ENCODE results near the gene KHDC1. TPM values are rescaled to one million over a fixed set of nuclear protein-coding genes. Genes with fewer than 3 reads are reported as not detected.
"Not testable (repeated sequence)": the region's sequence is repeated elsewhere in the genome, so short reads cannot be mapped to it uniquely, and the experiment has no call there.

The KHDC1 gene
- total RNA-seq (2013): not detected
- polyA plus RNA-seq (under 1 TPM in 1 of 3 donors, not detected in 2; 0.13 TPM), polyA minus RNA-seq (not detected in 2 replicates), total RNA-seq (0 to 1.1 (median 0.08) reads per million in 11 experiments)

DNA sequence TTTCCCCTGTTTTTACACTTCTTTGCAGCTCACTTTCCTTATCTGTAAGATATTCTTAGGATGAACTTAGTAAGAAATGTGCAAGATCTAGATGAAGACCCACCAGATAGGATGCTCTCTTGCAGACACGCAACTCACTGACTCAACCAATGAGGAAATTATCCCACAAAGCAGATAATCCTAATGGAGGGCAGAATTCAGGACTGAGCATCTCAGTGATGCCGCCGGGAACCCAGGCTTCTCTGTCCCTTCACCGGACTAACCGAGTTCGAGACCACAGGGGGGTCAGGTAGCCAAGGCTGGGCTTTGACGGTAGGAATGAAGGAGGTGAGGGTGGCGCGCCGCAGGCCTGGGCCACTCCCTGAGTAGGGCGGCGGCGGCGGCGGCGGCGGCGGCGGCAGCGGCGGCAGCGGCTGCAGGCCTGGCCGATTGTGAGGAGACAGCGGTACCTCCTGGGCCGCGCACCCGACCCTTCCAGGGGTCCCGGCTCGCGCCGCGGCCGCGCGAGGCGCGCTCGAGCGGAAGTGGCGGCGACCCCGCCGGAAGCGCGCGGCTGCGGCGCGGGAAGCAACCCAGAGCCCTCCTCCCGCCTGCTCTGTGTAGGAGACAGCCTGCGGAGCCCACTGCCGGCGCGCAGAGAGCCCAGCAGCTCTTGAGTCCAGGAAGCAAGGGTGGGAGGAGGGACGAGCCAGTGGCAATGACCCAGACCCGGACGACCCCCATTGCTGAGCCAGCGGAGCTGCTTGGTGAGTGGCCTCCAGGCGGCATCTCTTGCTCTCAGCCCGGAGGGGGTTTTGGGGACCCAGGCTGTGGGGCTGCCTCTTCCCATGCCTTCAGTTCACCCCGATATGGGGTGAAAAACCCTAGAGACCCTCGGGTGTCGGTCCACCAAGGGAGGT lies at the start of gene KHDC1:
Gene KHDC1, minus strand, starts transcription at position 526 of the 899 bp plus-strand sequence. CDS start 20,679 bp downstream, outside the sequence.
- Histone ChIP-seq H3K36me3 (replicated peaks in 1 of 2; ENCODE audit: control insufficient read depth in 1 of 2, insufficient read depth in 2 of 2, low read length in 2 of 2) (no peaks in the 10 kb centered on the region), H3K9ac (ENCODE audit: insufficient read depth, low read length, poor library complexity, severe bottlenecking) (peak within 1 kb of the TSS; percentile 72), H3K79me2 (ENCODE audit: insufficient read depth, low read length) (no peaks in the 10 kb centered on the region), H3K4me1 (ENCODE audit: control insufficient read depth in 1 of 2, insufficient read depth in 2 of 2, low read length in 2 of 2) (peaks cover 8 to 9% of the 10 kb centered on the region in 2 donors), H3K27me3 (ENCODE audit: control insufficient read depth in 2 of 2, insufficient read depth in 2 of 2, low read length in 2 of 2) (no peaks in the 10 kb centered on the region), H2AFZ (ENCODE audit: insufficient read depth, low read depth, low read length, poor library complexity, severe bottlenecking) (peak within 1 kb of the TSS; percentile 87), H3K4me3 (replicated peaks in 1 of 3; ENCODE audit: low read depth in 2 of 3, low read length in 3 of 3) (peak within 1 kb of the TSS; percentile 57 to 96 (median 79)), H4K20me1 (ENCODE audit: insufficient read depth, low read length) (no peaks in the 10 kb centered on the region), H3K27ac (ENCODE audit: low read depth in 1 of 2, low read length in 2 of 2) (peak within 1 kb of the TSS in 1 of 2 donors; percentile 14), H3K4me2 (replicated peaks; ENCODE audit: extremely low read depth, low read length, poor library complexity, severe bottlenecking) (peak within 1 kb of the TSS; percentile 79), H3K9me3 (replicated peaks in 1 of 2; ENCODE audit: control insufficient read depth in 1 of 2, insufficient read depth in 1 of 2, low read length in 2 of 2) (no peaks in the 10 kb centered on the region)
- peak in 1 of 3 donors; percentile 7 for DNase-seq
- peak within 1 kb of the TSS in 1 of 7 donors; percentile 15 for H3K27ac Mint-ChIP-seq
- intact Hi-C loops (cut with micrococcal nuclease): no loop called here
- H3K27me3 Mint-ChIP-seq (ENCODE audit: low read depth in 3 of 3): peaks cover 0 to 3% (median 0%) of the 10 kb centered on the region in 3 donors
- under 1% methylated on average over 52 of the region's 63 CpGs for WGBS (ENCODE audit: insufficient coverage)
- TF ChIP-seq, protein P1, sequence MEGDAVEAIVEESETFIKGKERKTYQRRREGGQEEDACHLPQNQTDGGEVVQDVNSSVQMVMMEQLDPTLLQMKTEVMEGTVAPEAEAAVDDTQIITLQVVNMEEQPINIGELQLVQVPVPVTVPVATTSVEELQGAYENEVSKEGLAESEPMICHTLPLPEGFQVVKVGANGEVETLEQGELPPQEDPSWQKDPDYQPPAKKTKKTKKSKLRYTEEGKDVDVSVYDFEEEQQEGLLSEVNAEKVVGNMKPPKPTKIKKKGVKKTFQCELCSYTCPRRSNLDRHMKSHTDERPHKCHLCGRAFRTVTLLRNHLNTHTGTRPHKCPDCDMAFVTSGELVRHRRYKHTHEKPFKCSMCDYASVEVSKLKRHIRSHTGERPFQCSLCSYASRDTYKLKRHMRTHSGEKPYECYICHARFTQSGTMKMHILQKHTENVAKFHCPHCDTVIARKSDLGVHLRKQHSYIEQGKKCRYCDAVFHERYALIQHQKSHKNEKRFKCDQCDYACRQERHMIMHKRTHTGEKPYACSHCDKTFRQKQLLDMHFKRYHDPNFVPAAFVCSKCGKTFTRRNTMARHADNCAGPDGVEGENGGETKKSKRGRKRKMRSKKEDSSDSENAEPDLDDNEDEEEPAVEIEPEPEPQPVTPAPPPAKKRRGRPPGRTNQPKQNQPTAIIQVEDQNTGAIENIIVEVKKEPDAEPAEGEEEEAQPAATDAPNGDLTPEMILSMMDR (IDR thresholded peaks at IDR 0.05): no peak
- H3K4me1 Mint-ChIP-seq: peaks cover 16% of the 10 kb centered on the region
- H3K9me3 Mint-ChIP-seq: peaks cover 0 to 2% (median 0%) of the 10 kb centered on the region in 7 donors
- peaks cover 0 to 1% of the 10 kb centered on the region in 2 donors for H3K36me3 Mint-ChIP-seq
- H3K4me3 Mint-ChIP-seq: peak within 1 kb of the TSS; percentile 79 to 91

DNA sequence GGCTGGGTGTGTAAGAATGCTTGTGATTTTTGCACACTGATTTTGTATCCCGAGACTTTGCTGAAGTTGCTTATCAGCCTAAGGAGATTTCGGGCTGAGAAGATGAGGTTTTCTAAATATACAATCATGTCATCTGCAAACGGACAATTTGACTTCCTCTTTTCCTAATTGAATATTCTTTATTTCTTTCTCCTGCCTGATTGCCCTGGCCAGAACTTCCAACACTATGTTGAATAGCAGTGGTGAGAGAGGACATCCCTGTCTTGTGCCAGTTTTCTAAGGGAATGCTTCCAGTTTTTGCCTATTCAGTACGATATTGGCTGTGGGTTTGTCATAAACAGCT lies 47.5 kb upstream of the KHDC1 start:
- H4K20me1 ChIP-seq (ENCODE audit: insufficient read depth, low read length); H3K79me2 ChIP-seq (ENCODE audit: insufficient read depth, low read length); intact Hi-C loops (cut with micrococcal nuclease); H3K9me3 ChIP-seq (replicated peaks in 1 of 2; ENCODE audit: control insufficient read depth in 1 of 2, insufficient read depth in 1 of 2, low read length in 2 of 2); H3K36me3 ChIP-seq (replicated peaks in 1 of 2; ENCODE audit: control insufficient read depth in 1 of 2, insufficient read depth in 2 of 2, low read length in 2 of 2); H3K36me3 Mint-ChIP-seq; DNase-seq; H3K27ac ChIP-seq (ENCODE audit: low read depth in 1 of 2, low read length in 2 of 2): not testable (repeated sequence)
- peaks cover 0 to 13% (median 8%) of the 10 kb centered on the region in 7 donors for H3K9me3 Mint-ChIP-seq
- no CpG with 5 or more reads among the region's 4 CpGs for whole genome bisulfite sequencing (ENCODE audit: insufficient coverage)
- peak overlapping the region in 1 of 7 donors; percentile 52 for H3K27ac Mint-ChIP-seq
- H2AFZ ChIP-seq (ENCODE audit: insufficient read depth, low read depth, low read length, poor library complexity, severe bottlenecking): peak overlapping the region; percentile 91
- H3K4me1 Mint-ChIP-seq: peaks cover 31% of the 10 kb centered on the region
- H3K27me3 Mint-ChIP-seq (ENCODE audit: low read depth in 3 of 3): peaks cover 26 to 49% (median 38%) of the 10 kb centered on the region in 3 donors
- H3K4me2 ChIP-seq (replicated peaks; ENCODE audit: extremely low read depth, low read length, poor library complexity, severe bottlenecking): peak overlapping the region; percentile 91
- H3K27me3 ChIP-seq (ENCODE audit: control insufficient read depth in 2 of 2, insufficient read depth in 2 of 2, low read length in 2 of 2): peaks cover 7 to 22% of the 10 kb centered on the region in 2 donors
- peaks cover 16 to 19% of the 10 kb centered on the region in 2 donors for H3K4me1 ChIP-seq (ENCODE audit: control insufficient read depth in 1 of 2, insufficient read depth in 2 of 2, low read length in 2 of 2)
- H3K4me3 ChIP-seq (replicated peaks in 1 of 3; ENCODE audit: low read depth in 2 of 3, low read length in 3 of 3): peak overlapping the region; percentile 61 to 85 (median 75)
- peak overlapping the region; percentile 70 for H3K9ac ChIP-seq (ENCODE audit: insufficient read depth, low read length, poor library complexity, severe bottlenecking)
- peak overlapping the region; percentile 98 to 100 for H3K4me3 Mint-ChIP-seq
